Peyer's patch (tissue), 4 donors: ENCODE measurements around the gene QRFP.

Experiments used
- CTCF ChIP-seq, 6 experiments: fragments of 450-650 bp in 4 of 6; fragments of 200-600 bp in 2 of 6; sonication (generic) in 1 of 6; IDR thresholded peaks; one replicate each; pipeline ENCODE4 v1.5.1; 2017 to 2019; ENCODE audit warnings: antibody characterized with exemption in 6 of 6, mild to moderate bottlenecking in 3 of 6, moderate library complexity in 1 of 6
- POLR2A ChIP-seq, 2 donors: fragments of 450-650 bp; IDR thresholded peaks; one replicate each; pipeline ENCODE4 v1.5.1; 2017; ENCODE audit warnings: antibody characterized with exemption in 2 of 2, mild to moderate bottlenecking in 2 of 2, moderate library complexity in 2 of 2

- TF ChIP-seq CTCF (IDR thresholded peaks at IDR 0.05) (no peak), POLR2A (IDR thresholded peaks at IDR 0.05) (no peak)
These were observed 31.6 kb upstream of the QRFP start for GRCh38 chr9:130927995-130928900.
